Tibial nerve (tissue), 4 donors: ENCODE data around the gene ERP44.
"Not testable (repeated sequence)": the region's sequence is repeated elsewhere in the genome, so short reads cannot be mapped to it uniquely, and the experiment has no call there.

Experiments used
- EP300 ChIP-seq, 2 donors: sonication (generic); formaldehyde crosslinking; IDR thresholded peaks; one replicate each; pipeline ENCODE4 v1.6.1; 2017; ENCODE audit warnings: antibody characterized with exemption in 2 of 2, mild to moderate bottlenecking in 1 of 2
- POLR2A ChIP-seq, 2 donors: fragments of 450-650 bp; IDR thresholded peaks; one replicate each; pipeline ENCODE4 v1.6.1; 2017; ENCODE audit warnings: antibody characterized with exemption in 2 of 2, mild to moderate bottlenecking in 2 of 2, moderate library complexity in 2 of 2
- TF ChIP-seq, protein P1 (sequence below), 5 experiments: fragments of 200-600 bp in 3 of 5; fragments of 450-650 bp in 2 of 5; sonication (generic) in 3 of 5; IDR thresholded peaks; one replicate each; pipeline ENCODE4 v1.5.1; 2016 to 2019; ENCODE audit warnings: antibody characterized with exemption in 5 of 5, mild to moderate bottlenecking in 3 of 5, moderate library complexity in 2 of 5

DNA sequence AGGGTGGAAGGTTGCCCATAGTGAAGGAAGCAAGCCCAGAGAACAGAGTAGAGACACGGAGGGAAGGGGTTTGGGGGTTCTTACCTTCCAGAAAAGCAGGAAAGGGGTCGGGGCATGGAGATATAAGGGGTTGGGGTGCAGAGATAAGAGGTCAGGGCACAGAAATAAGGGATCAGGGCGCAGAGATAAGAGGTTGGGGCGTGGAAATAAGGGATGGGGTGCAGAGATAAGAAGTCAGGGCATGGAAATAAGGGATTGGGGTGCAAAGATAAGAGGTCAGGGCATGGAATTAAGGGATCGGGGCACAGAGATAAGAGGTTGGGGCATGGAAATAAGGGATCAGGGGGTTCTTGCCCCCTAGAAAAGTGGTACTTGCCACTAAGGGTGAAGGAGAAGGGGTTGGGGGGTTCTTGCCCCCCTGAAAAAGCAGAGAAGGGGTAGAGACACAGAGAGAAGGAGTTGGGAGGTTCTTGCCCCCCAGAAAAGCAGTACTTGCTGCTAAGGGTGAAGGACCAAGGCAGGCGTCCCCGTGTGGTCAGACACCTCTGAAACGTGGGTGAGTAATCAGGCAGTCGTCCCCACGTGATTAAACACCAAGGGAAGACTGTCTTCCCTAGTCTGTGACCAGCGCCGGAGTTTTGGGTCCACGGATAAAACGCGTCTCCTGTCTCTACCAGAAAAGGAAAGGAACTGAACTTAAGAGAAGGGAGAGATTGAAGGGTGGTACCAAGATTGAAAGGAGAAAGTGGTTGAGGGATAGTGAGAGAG is 46.6 kb upstream of the ERP44 start:
- TF ChIP-seq, protein P1, sequence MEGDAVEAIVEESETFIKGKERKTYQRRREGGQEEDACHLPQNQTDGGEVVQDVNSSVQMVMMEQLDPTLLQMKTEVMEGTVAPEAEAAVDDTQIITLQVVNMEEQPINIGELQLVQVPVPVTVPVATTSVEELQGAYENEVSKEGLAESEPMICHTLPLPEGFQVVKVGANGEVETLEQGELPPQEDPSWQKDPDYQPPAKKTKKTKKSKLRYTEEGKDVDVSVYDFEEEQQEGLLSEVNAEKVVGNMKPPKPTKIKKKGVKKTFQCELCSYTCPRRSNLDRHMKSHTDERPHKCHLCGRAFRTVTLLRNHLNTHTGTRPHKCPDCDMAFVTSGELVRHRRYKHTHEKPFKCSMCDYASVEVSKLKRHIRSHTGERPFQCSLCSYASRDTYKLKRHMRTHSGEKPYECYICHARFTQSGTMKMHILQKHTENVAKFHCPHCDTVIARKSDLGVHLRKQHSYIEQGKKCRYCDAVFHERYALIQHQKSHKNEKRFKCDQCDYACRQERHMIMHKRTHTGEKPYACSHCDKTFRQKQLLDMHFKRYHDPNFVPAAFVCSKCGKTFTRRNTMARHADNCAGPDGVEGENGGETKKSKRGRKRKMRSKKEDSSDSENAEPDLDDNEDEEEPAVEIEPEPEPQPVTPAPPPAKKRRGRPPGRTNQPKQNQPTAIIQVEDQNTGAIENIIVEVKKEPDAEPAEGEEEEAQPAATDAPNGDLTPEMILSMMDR (IDR thresholded peaks at IDR 0.05), result not testable (repeated sequence)
- TF ChIP-seq POLR2A, EP300 (IDR thresholded peaks at IDR 0.05): not testable (repeated sequence)
